SK-N-SH (cell line): ENCODE measurements around the gene MAGI2. TPM values are rescaled to one million over a fixed set of nuclear protein-coding genes. Genes with fewer than 3 reads are reported as not detected.
A peak's percentile ranks its signal among the peaks of the same experiment; 100 is the strongest.

Experiments
- CTCF ChIA-PET: fragments of 300-600, 350-600 bp; formaldehyde crosslinking; extraction: SDS; loops from one replicate; lab custom pipeline; 2021; lab: Yijun Ruan, JAX
- POLR2A ChIA-PET: fragments of 350-600 bp; sonication (Branson Sonifier 250); formaldehyde crosslinking; extraction: SDS; loops from one replicate; lab custom pipeline; 2020; ENCODE audit warnings: antibody characterized with exemption, inconsistent platforms; lab: Yijun Ruan, JAX
- DNase-seq: peaks from one replicate; pipeline ENCODE4 v3.0.0; 2012
- H2AFZ ChIP-seq: fragments of 200-600 bp; sonication (generic); 2 replicates; pipeline ENCODE4 v1.8.1; 2016; ENCODE audit warnings: antibody characterized with exemption, mild to moderate bottlenecking, low read depth
- H3F3A ChIP-seq: fragments of 200-600 bp; sonication (generic); replicated peaks from 2 replicates; pipeline ENCODE3; 2016; ENCODE audit warnings: antibody characterized with exemption, mild to moderate bottlenecking; ENCODE audit not compliant: insufficient read depth
- H3K27ac ChIP-seq, 2 experiments: fragments of 200-500 bp in 1 of 2; fragments of 200-600 bp in 1 of 2; sonication (Bioruptor generic) in 1 of 2; sonication (generic), shearing (Covaris generic) in 1 of 2; 2 replicates each; pipeline versions ENCODE4 v1.5.1 to v1.6.1; 2014 to 2016; ENCODE audit warnings: low read depth in 2 of 2, inconsistent platforms in 1 of 2, low read length in 1 of 2, mild to moderate bottlenecking in 1 of 2, mixed read lengths in 1 of 2
- H3K27me3 ChIP-seq: fragments of 200-600 bp; sonication (generic), shearing (Covaris generic); 2 replicates; pipeline ENCODE4 v1.6.1; 2016; ENCODE audit warnings: mixed run types; ENCODE audit not compliant: insufficient read depth
- H3K36me3 ChIP-seq, 2 experiments: fragments of 200-500 bp in 1 of 2; fragments of 200-600 bp in 1 of 2; sonication (Bioruptor generic) in 1 of 2; sonication (generic) in 1 of 2; replicated peaks in 1 of 2; 2 replicates each; pipeline versions ENCODE3 to v1.5.1; 2014 to 2016; ENCODE audit warnings: low read length in 1 of 2, mild to moderate bottlenecking in 1 of 2; ENCODE audit not compliant: insufficient read depth in 2 of 2, control insufficient read depth in 1 of 2
- H3K4me1 ChIP-seq, 2 experiments: fragments of 200-500 bp in 1 of 2; fragments of 200-600 bp in 1 of 2; sonication (Bioruptor generic) in 1 of 2; sonication (generic), shearing (Covaris generic) in 1 of 2; 2 replicates each; pipeline versions ENCODE4 v1.5.1 to v1.6.1; 2014 to 2016; ENCODE audit warnings: low read depth in 1 of 2, low read length in 1 of 2, mixed run types in 1 of 2; ENCODE audit not compliant: insufficient read depth in 2 of 2, control insufficient read depth in 1 of 2
- H3K4me2 ChIP-seq: fragments of 200-600 bp; sonication (generic), shearing (Covaris generic); 2 replicates; pipeline ENCODE4 v1.6.1; 2017; ENCODE audit warnings: mixed run types
- H3K4me3 ChIP-seq, 2 experiments: fragments of 200-500 bp in 1 of 2; fragments of 200-600 bp in 1 of 2; sonication (Bioruptor generic) in 1 of 2; sonication (generic), shearing (Covaris generic) in 1 of 2; 2 replicates each; pipeline versions ENCODE4 v1.5.1 to v1.8.1; 2014 to 2016; ENCODE audit warnings: low read depth in 2 of 2, inconsistent platforms in 1 of 2, low read length in 1 of 2, mild to moderate bottlenecking in 1 of 2, mixed read lengths in 1 of 2, moderate library complexity in 1 of 2
- H3K79me2 ChIP-seq: fragments of 200-600 bp; sonication (generic); 2 replicates; pipeline ENCODE4 v1.8.1; 2017; ENCODE audit warnings: mild to moderate bottlenecking; ENCODE audit not compliant: insufficient read depth
- H3K9ac ChIP-seq: fragments of 200-600 bp; sonication (generic); 2 replicates; pipeline ENCODE4 v1.6.1; 2017; ENCODE audit warnings: mixed run types
- H3K9me2 ChIP-seq: fragments of 200-600 bp; sonication (generic); 2 replicates; pipeline ENCODE4 v1.6.1; 2017; ENCODE audit warnings: mixed run types
- H3K9me3 ChIP-seq: fragments of 200-600 bp; sonication (generic); 2 replicates; pipeline ENCODE4 v1.6.1; 2017; ENCODE audit warnings: mixed run types, mild to moderate bottlenecking, moderate library complexity
- H4K20me1 ChIP-seq: fragments of 200-600 bp; sonication (generic); 2 replicates; pipeline ENCODE4 v1.6.1; 2017; ENCODE audit warnings: mild to moderate bottlenecking, mixed run types; ENCODE audit not compliant: insufficient read depth
- EP300 ChIP-seq, 2 experiments: IDR thresholded peaks; 2 replicates each; pipeline versions ENCODE4 v1.4.0 to v1.6.1; 2012; ENCODE audit warnings: borderline replicate concordance in 1 of 2, low read depth in 1 of 2, low read length in 1 of 2
- FOXJ3 ChIP-seq: sonication (generic); formaldehyde crosslinking; IDR thresholded peaks from 2 replicates; pipeline ENCODE4 v1.5.1; 2020; ENCODE audit warnings: mild to moderate bottlenecking, missing genetic modification reagents
- JUND ChIP-seq: IDR thresholded peaks from 2 replicates; pipeline ENCODE4 v1.4.0; 2012
- MEF2A ChIP-seq: IDR thresholded peaks from 2 replicates; pipeline ENCODE4 v1.4.0; 2012; ENCODE audit warnings: low read depth, borderline replicate concordance
- NRF1 ChIP-seq: IDR thresholded peaks from 2 replicates; pipeline ENCODE4 v1.6.1; 2012; ENCODE audit warnings: low read depth, mild to moderate bottlenecking, low read length
- POLR2AphosphoS5 ChIP-seq: IDR thresholded peaks from 2 replicates; pipeline ENCODE4 v1.6.1; 2012; ENCODE audit warnings: low read depth, low read length
- RAD21 ChIP-seq: IDR thresholded peaks from 2 replicates; pipeline ENCODE4 v1.6.1; 2012; ENCODE audit warnings: mild to moderate bottlenecking, low read length
- RFX5 ChIP-seq: IDR thresholded peaks from 2 replicates; pipeline ENCODE4 v1.6.1; 2012; ENCODE audit warnings: mild to moderate bottlenecking, improper control_type of control experiment, low read length
- RXRA ChIP-seq: IDR thresholded peaks from 2 replicates; pipeline ENCODE4 v1.4.0; 2012; ENCODE audit warnings: low read depth, mild to moderate bottlenecking, borderline replicate concordance
- TAF1 ChIP-seq: IDR thresholded peaks from 2 replicates; pipeline ENCODE4 v1.6.1; 2012; ENCODE audit warnings: low read depth, mild to moderate bottlenecking, low read length, moderate library complexity, borderline replicate concordance
- TEAD4 ChIP-seq: IDR thresholded peaks from 2 replicates; pipeline ENCODE4 v1.4.0; 2012; ENCODE audit warnings: mild to moderate bottlenecking, borderline replicate concordance; ENCODE audit not compliant: insufficient read depth
- YY1 ChIP-seq: IDR thresholded peaks from 2 replicates; pipeline ENCODE4 v1.4.0; 2012; ENCODE audit warnings: low read depth, mild to moderate bottlenecking
- WGBS: methylation state at CpG from one replicate; pipeline ENCODE4 v1.1.6; 2017; ENCODE audit warnings: low lambda C conversion rate; 5-methylcytosine and 5-hydroxymethylcytosine counted together
- polyA plus RNA-seq, 3 experiments: library from polyadenylated mRNA; depleted of rRNA; stranded (reverse); fragments of >200 nt; gene quantifications; 2 replicates each; pipeline ENCODE4 v1.2.3, GENCODE V29; 2012
- TF ChIP-seq, protein P1 (sequence below): IDR thresholded peaks from 2 replicates; pipeline ENCODE4 v1.4.0; 2012; ENCODE audit warnings: low read depth, borderline replicate concordance
- TF ChIP-seq, protein P2 (sequence below): fragments of 150-350 bp; IDR thresholded peaks from 2 replicates; pipeline ENCODE4 v1.6.1; 2016; ENCODE audit warnings: mild to moderate bottlenecking, low read depth, low read length
- TF ChIP-seq, protein P3 (sequence below): IDR thresholded peaks from 2 replicates; pipeline ENCODE4 v1.6.1; 2012; ENCODE audit warnings: mild to moderate bottlenecking, low read depth, low read length, moderate library complexity
- TF ChIP-seq, protein P4 (sequence below): fragments of 150-350 bp; IDR thresholded peaks from 2 replicates; pipeline ENCODE4 v1.6.1; 2017; ENCODE audit warnings: antibody characterized with exemption, low read length, low read depth, borderline replicate concordance
- TF ChIP-seq, protein P5 (sequence below): IDR thresholded peaks from 2 replicates; pipeline ENCODE4 v1.4.0; 2012; ENCODE audit warnings: low read depth
- TF ChIP-seq, protein P6 (sequence below): IDR thresholded peaks from 2 replicates; pipeline ENCODE4; 2012
- TF ChIP-seq, protein P7 (sequence below): IDR thresholded peaks from 2 replicates; pipeline ENCODE4 v1.4.0; 2012; ENCODE audit warnings: low read depth, borderline replicate concordance

Gene MAGI2
- polyA plus RNA-seq, 1 of the 3 experiments (the other 2 are of a cell fraction): 1.1 TPM

DNA sequence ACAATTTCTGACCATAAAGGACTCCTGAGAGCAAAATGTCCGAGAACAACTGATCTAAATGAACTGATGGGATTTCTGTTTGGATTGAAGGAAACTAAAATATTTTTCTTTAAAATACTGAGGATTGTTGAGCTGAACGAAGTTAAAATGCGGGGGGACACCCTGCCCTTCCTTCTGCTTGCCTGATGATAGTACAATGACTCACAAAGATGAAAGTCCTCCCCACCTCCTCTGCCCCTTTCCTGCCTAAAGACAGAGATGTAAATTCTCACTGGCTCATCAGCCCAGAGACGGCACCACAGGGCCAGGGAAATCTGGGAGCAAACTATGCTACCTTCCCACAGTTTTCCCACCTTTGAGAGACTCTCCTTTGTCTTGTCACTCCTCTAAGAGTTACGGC, 1474.2 kb downstream of the MAGI2 start:
- CTCF ChIA-PET: no interaction called here
- H4K20me1 ChIP-seq: no peaks in the 10 kb centered on the region
- no peaks in the 10 kb centered on the region for H3K79me2 ChIP-seq
- H3K9ac ChIP-seq: no peak overlapping the region
- no peak overlapping the region for H3K27ac ChIP-seq
- H3K9me2 ChIP-seq: no peaks in the 10 kb centered on the region
- WGBS: 72% methylated on average over 5 of the region's 5 CpGs
- H3K27me3 ChIP-seq: no peaks in the 10 kb centered on the region
- no peaks in the 10 kb centered on the region for H3F3A ChIP-seq
- TF ChIP-seq RAD21: no peak
- TF ChIP-seq, protein P1, sequence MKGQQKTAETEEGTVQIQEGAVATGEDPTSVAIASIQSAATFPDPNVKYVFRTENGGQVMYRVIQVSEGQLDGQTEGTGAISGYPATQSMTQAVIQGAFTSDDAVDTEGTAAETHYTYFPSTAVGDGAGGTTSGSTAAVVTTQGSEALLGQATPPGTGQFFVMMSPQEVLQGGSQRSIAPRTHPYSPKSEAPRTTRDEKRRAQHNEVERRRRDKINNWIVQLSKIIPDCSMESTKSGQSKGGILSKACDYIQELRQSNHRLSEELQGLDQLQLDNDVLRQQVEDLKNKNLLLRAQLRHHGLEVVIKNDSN: no peak
- no peak for TF ChIP-seq RXRA
- TF ChIP-seq, protein P2, sequence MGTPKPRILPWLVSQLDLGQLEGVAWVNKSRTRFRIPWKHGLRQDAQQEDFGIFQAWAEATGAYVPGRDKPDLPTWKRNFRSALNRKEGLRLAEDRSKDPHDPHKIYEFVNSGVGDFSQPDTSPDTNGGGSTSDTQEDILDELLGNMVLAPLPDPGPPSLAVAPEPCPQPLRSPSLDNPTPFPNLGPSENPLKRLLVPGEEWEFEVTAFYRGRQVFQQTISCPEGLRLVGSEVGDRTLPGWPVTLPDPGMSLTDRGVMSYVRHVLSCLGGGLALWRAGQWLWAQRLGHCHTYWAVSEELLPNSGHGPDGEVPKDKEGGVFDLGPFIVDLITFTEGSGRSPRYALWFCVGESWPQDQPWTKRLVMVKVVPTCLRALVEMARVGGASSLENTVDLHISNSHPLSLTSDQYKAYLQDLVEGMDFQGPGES: no peak
- no peak for TF ChIP-seq MEF2A
- TF ChIP-seq EP300 (IDR thresholded peaks at IDR 0.05; ENCODE audit: borderline replicate concordance in 1 of 2, low read depth in 1 of 2, low read length in 1 of 2): no peak
- no peak for TF ChIP-seq POLR2AphosphoS5
- TF ChIP-seq TAF1: no peak
- no peak for TF ChIP-seq RFX5
- TF ChIP-seq YY1: no peak
- TF ChIP-seq, protein P3, sequence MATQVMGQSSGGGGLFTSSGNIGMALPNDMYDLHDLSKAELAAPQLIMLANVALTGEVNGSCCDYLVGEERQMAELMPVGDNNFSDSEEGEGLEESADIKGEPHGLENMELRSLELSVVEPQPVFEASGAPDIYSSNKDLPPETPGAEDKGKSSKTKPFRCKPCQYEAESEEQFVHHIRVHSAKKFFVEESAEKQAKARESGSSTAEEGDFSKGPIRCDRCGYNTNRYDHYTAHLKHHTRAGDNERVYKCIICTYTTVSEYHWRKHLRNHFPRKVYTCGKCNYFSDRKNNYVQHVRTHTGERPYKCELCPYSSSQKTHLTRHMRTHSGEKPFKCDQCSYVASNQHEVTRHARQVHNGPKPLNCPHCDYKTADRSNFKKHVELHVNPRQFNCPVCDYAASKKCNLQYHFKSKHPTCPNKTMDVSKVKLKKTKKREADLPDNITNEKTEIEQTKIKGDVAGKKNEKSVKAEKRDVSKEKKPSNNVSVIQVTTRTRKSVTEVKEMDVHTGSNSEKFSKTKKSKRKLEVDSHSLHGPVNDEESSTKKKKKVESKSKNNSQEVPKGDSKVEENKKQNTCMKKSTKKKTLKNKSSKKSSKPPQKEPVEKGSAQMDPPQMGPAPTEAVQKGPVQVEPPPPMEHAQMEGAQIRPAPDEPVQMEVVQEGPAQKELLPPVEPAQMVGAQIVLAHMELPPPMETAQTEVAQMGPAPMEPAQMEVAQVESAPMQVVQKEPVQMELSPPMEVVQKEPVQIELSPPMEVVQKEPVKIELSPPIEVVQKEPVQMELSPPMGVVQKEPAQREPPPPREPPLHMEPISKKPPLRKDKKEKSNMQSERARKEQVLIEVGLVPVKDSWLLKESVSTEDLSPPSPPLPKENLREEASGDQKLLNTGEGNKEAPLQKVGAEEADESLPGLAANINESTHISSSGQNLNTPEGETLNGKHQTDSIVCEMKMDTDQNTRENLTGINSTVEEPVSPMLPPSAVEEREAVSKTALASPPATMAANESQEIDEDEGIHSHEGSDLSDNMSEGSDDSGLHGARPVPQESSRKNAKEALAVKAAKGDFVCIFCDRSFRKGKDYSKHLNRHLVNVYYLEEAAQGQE: no peak
- no peak for TF ChIP-seq JUND
- TF ChIP-seq, protein P4, sequence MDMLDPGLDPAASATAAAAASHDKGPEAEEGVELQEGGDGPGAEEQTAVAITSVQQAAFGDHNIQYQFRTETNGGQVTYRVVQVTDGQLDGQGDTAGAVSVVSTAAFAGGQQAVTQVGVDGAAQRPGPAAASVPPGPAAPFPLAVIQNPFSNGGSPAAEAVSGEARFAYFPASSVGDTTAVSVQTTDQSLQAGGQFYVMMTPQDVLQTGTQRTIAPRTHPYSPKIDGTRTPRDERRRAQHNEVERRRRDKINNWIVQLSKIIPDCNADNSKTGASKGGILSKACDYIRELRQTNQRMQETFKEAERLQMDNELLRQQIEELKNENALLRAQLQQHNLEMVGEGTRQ: no peak
- TF ChIP-seq, protein P5, sequence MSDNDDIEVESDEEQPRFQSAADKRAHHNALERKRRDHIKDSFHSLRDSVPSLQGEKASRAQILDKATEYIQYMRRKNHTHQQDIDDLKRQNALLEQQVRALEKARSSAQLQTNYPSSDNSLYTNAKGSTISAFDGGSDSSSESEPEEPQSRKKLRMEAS: no peak
- TF ChIP-seq TEAD4: no peak
- no peak for TF ChIP-seq NRF1
- TF ChIP-seq, protein P6, sequence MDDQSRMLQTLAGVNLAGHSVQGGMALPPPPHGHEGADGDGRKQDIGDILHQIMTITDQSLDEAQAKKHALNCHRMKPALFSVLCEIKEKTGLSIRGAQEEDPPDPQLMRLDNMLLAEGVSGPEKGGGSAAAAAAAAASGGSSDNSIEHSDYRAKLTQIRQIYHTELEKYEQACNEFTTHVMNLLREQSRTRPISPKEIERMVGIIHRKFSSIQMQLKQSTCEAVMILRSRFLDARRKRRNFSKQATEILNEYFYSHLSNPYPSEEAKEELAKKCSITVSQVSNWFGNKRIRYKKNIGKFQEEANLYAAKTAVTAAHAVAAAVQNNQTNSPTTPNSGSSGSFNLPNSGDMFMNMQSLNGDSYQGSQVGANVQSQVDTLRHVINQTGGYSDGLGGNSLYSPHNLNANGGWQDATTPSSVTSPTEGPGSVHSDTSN: no peak
- no peak for TF ChIP-seq FOXJ3 (CRISPR knock-in tag)
- TF ChIP-seq, protein P7, sequence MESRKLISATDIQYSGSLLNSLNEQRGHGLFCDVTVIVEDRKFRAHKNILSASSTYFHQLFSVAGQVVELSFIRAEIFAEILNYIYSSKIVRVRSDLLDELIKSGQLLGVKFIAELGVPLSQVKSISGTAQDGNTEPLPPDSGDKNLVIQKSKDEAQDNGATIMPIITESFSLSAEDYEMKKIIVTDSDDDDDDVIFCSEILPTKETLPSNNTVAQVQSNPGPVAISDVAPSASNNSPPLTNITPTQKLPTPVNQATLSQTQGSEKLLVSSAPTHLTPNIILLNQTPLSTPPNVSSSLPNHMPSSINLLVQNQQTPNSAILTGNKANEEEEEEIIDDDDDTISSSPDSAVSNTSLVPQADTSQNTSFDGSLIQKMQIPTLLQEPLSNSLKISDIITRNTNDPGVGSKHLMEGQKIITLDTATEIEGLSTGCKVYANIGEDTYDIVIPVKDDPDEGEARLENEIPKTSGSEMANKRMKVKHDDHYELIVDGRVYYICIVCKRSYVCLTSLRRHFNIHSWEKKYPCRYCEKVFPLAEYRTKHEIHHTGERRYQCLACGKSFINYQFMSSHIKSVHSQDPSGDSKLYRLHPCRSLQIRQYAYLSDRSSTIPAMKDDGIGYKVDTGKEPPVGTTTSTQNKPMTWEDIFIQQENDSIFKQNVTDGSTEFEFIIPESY: no peak
- TF ChIP-seq, all 33 proteins: peak for 0
- POLR2A ChIA-PET: no interaction called here
- no peak overlapping the region for H3K4me3 ChIP-seq
- H3K9me3 ChIP-seq: no peaks in the 10 kb centered on the region
- H3K4me1 ChIP-seq: peaks cover 0 to 5% of the 10 kb centered on the region in 2 experiments; a peak in 1 of 4 replicates
- no peak overlapping the region for H3K4me2 ChIP-seq
- 0 out of 2 replicates have a peak overlapping the region, but pooled peaks have one; percentile 12 for H2AFZ ChIP-seq
- H3K36me3 ChIP-seq: no peaks in the 10 kb centered on the region
- DNase-seq: no peak
